Measurements from ENCODE around the gene THAP12.

THAP12 gene

GRCh38 chr11:76379807-76380158 is 1.1 kb downstream of the THAP12 start:
- no peak for DNase-seq

- no peak for DNase-seq
Observed at GRCh38 chr11:76376746-76377558, 4.0 kb downstream of the THAP12 start.

GRCh38 chr11:76371170-76371569 is 9.8 kb downstream of the THAP12 start:
- DNase-seq = no peak

GRCh38 chr11:76369406-76369805 is 11.5 kb downstream of the THAP12 start:
- DNase-seq = no peak

GRCh38 chr11:76368490-76368889 is 12.4 kb downstream of the THAP12 start:
- DNase-seq = no peak

- DNase-seq = no peak
Observed at GRCh38 chr11:76365038-76365679, 15.8 kb downstream of the THAP12 start.

GRCh38 chr11:76362716-76363115 is 18.2 kb downstream of the THAP12 start:
- DNase-seq = no peak

- no peak for DNase-seq
Observed at GRCh38 chr11:76361776-76362175, 19.2 kb downstream of the THAP12 start.

- DNase-seq = no peak
Observed at GRCh38 chr11:76361374-76361773, 19.6 kb downstream of the THAP12 start.

GRCh38 chr11:76355172-76355571 is 25.8 kb downstream of the THAP12 start:
- DNase-seq = no peak

GRCh38 chr11:76348348-76348747 is 32.6 kb downstream of the THAP12 start:
- DNase-seq = no peak

- DNase-seq = no peak
Observed at GRCh38 chr11:76347466-76347865, 33.5 kb downstream of the THAP12 start.

- DNase-seq = no peak
Observed at GRCh38 chr11:76339221-76339620, 41.7 kb downstream of the THAP12 start.

- no peak for DNase-seq
Observed at GRCh38 chr11:76337923-76338322, 43.0 kb downstream of the THAP12 start.

- no peak for DNase-seq
Observed at GRCh38 chr11:76337469-76337868, 43.5 kb downstream of the THAP12 start.

GRCh38 chr11:76336597-76336996 is 44.3 kb downstream of the THAP12 start:
- no peak for DNase-seq

- DNase-seq = no peak
Observed at GRCh38 chr11:76335842-76336241, 45.1 kb downstream of the THAP12 start.

GRCh38 chr11:76334826-76335389 is 46.0 kb downstream of the THAP12 start:
- DNase-seq = no peak

GRCh38 chr11:76330651-76331050 is 50.3 kb downstream of the THAP12 start:
- DNase-seq = peak; percentile 45

- DNase-seq = peak; percentile 38
Observed at GRCh38 chr11:76329983-76330382, 50.9 kb downstream of the THAP12 start.

- peak; percentile 47 for DNase-seq
Observed at GRCh38 chr11:76329084-76329648, 51.8 kb downstream of the THAP12 start.

GRCh38 chr11:76327756-76328388 is 53.1 kb downstream of the THAP12 start:
- DNase-seq = peak; percentile 41

- DNase-seq = peak; percentile 38
Observed at GRCh38 chr11:76327202-76327601, 53.7 kb downstream of the THAP12 start.

Measured in activated CD8-positive, alpha-beta memory T cell treated with anti-CD3 and anti-CD28 coated beads for 24 hours (primary cell).